Measurements from ENCODE around the gene DNAH12.
"Not testable (repeated sequence)": the region's sequence is repeated elsewhere in the genome, so short reads cannot be mapped to it uniquely, and the experiment has no call there.

DNAH12 gene

GRCh38 chr3:57331078-57331610, 213.0 kb downstream of the DNAH12 start:
- no peak for DNase-seq (ENCODE audit: low read depth in 2 of 2)

DNA sequence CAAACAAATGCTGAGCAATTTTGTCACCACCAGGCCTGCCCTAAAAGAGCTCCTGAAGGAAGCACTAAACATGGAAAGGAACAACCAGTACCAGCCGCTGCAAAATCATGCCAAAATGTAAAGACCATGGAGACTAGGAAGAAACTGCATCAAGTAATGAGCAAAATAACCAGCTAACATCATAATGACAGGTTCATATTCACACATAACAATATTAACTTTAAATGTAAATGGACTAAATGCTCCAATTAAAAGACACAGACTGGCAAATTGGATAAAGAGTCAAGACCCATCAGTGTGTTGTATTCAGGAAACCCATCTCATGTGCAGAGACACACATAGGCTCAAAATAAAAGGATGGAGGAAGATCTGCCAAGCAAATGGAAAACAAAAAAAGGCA, 217.6 kb downstream of the DNAH12 start:
- not testable (repeated sequence) for DNase-seq (ENCODE audit: low read depth in 2 of 2)

GRCh38 chr3:57314204-57314603, 229.9 kb downstream of the DNAH12 start:
- DNase-seq (ENCODE audit: low read depth in 2 of 2): no peak

GRCh38 chr3:57309769-57310360, 234.3 kb downstream of the DNAH12 start:
- DNase-seq (ENCODE audit: low read depth in 2 of 2): no peak

GRCh38 chr3:57303520-57303919, 240.6 kb downstream of the DNAH12 start:
- not testable (repeated sequence) for DNase-seq (ENCODE audit: low read depth in 2 of 2)

GRCh38 chr3:57298041-57298440, 246.1 kb downstream of the DNAH12 start:
- DNase-seq (ENCODE audit: low read depth in 2 of 2): no peak

GRCh38 chr3:57292897-57293526, 251.1 kb downstream of the DNAH12 start:
- DNase-seq (ENCODE audit: low read depth in 2 of 2): no peak

DNA sequence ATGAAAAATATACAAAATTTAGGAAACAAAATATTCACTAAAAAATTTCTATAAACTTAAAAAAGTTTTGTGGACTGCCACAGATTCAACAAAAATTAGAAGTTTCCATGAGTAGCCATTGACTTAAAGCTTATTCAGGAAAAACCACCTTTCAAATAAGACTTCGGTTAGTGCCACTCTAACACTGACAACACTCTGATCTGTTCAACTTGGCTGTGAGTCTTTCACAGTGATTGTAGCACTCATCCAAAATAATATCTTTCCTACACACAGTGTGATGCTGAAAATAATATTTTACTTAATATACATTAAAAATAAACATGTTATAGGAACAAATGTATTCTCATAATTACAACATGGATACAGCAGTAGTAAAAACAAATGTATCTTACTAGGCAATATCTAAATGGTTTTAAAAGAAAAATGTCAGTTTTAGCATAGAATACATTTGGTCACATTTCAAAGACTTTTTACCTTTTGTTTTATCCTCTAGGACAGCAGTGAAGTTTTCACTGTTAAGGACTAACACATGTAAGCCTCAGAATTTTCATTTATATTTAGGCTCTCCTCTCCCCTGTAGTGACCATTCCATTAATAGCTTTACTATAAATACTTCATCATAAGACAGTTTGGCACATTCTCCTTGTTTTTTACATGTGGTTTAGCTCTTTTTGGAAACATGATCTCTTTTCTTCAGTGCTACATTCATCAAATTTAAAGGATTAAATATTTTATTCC, 251.8 kb downstream of the DNAH12 start, which contains the start of gene ASB14:
TSS of gene ASB14 (minus strand) at position 527 of the 738 bp plus-strand sequence. CDS start 652 bp downstream, outside the sequence.
- DNase-seq (ENCODE audit: low read depth in 2 of 2): no peak

DNA sequence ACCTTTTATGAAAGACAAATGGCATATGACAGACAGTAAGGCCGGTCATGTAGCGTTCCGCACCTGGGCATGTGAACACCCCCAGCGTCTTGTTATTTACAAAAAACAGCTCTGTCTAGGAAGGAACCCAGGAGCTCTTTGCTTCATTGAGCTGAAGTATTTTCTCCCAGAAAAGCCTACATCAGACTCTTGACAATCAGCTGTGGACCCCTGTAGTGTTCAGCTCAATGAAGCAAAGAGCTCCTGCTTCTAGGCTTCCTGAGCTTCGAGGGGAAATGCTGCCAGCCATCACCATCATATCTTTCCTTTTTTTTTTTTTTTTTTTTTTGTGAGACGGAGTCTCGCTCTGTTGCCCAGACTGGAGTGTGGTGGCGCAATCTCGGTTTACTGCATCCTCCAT, 255.7 kb downstream of the DNAH12 start:
- no peak for DNase-seq (ENCODE audit: low read depth in 2 of 2)

DNA sequence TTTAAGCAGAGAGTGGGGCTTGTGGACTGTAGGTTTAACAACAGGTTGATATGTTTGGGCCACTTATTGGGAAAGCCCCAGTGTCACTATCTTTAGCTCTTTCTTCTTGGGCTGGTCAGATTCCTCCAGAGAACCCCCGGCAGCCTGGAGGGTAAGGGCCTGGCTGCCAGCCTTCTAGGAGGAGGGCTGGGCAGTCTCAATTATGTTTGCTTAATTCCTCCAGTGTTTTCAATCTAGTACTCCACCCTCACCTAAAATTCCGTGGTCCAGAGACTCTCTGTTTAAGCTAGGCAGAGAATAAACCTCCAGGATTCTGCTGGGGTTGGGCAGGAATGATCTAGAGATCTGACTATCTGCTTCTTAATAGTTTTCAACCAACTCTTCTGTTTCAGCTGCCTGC, 256.9 kb downstream of the DNAH12 start:
- no peak for DNase-seq (ENCODE audit: low read depth in 2 of 2)

- DNase-seq (ENCODE audit: low read depth in 2 of 2): no peak
These were observed 260.8 kb downstream of the DNAH12 start for GRCh38 chr3:57283334-57283733.

- no peak for DNase-seq (ENCODE audit: low read depth in 2 of 2)
These were observed 262.4 kb downstream of the DNAH12 start for GRCh38 chr3:57281715-57282114.

GRCh38 chr3:57279685-57280084, 264.5 kb downstream of the DNAH12 start:
- no peak for DNase-seq (ENCODE audit: low read depth in 2 of 2)

DNA sequence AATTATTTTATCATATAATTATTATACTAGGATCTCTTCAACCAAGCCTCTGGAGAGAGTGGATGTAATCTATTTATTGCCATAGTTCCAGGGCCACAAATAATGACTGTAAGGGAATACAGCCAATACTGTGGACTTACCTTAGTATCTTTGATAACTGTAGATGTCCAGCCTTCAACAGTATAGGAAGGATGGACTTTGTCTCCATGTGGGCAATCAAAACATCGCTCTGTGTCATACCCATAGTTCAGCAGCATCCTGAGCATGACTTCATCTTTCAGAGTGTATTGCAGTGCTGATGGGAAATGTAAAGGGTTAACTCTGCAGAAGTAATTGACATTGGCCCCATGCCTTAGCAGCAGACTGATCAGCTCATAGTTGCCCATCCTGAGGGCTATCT, 265.9 kb downstream of the DNAH12 start:
- DNase-seq (ENCODE audit: low read depth in 2 of 2): no peak

DNA sequence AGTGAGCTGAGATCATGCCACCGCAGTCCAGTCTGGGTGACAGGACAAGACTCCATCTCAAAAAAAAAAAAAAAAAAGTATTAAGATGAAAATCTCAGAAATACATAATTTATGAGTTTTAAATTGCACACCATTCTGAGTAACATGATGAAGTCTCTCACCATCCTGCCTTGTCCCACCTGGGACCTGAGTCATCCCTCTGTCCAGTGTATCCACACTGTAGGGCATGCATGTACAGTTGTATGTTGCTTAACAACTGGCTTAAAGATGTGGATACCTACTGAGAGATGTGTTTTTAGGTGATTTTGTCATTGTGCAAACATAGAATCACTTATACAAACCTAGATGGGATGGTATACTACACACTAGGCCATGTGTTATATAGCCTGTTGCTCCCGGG, 268.8 kb downstream of the DNAH12 start:
- no peak for DNase-seq (ENCODE audit: low read depth in 2 of 2)

GRCh38 chr3:57274845-57275244, 269.3 kb downstream of the DNAH12 start:
- DNase-seq (ENCODE audit: low read depth in 2 of 2): no peak

DNA sequence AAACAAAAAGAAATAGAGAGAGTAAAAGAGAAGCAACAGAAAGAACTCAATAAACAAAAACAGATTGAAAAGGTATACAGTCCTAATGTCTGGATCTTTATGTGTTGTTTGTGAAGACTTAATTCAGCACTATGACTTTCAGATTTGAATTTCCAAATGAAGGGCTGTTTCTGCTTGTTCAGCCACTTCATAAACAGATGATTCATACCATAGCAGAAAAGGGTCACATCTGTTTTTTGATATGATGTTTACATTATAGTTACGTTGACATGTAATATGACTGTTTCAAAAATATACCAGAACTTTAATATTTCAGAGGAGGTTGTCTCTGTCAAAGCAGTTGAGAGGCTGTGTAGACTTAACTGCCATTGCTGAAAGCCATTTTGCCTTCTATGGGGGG, 275.7 kb downstream of the DNAH12 start:
- no peak for DNase-seq (ENCODE audit: low read depth in 2 of 2)

DNA sequence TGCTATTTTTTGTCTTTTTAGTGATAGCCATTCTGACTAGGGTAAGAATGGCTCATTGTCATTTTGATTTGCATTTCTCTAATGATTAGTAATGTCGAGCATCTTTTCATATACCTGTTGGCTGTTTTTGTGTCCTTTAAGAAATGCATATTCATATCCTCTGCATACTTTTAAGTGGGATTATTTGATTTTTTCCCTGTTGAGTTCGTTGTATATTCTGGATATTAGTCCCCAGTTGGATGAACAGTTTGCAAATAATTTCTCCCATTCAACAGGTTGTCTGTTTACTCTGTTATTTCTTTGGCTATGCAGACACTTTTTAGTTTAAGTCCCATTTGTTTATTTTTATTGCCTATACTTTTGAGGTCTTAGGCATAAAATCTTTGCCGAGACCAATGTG, 282.2 kb downstream of the DNAH12 start:
- DNase-seq (ENCODE audit: low read depth in 2 of 2): no peak

DNA sequence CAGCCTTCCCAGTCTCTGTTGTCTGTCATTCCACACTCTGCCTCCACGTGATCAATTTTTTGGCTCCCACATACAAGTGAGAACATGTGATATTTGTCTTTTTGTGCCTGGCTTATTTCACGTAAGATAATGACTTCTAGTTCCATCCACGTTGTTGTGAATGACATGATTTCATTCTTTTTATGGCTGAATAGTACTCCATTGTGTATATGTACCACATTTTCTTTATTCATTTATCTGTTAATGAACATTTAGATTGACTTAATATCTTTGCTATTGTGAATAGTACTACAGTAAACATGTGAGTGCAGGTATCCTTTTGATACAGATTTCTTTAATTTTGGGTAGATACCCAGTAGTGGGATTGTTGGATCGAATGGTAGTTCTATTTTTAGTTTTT, 283.0 kb downstream of the DNAH12 start:
- DNase-seq (ENCODE audit: low read depth in 2 of 2): no peak

DNA sequence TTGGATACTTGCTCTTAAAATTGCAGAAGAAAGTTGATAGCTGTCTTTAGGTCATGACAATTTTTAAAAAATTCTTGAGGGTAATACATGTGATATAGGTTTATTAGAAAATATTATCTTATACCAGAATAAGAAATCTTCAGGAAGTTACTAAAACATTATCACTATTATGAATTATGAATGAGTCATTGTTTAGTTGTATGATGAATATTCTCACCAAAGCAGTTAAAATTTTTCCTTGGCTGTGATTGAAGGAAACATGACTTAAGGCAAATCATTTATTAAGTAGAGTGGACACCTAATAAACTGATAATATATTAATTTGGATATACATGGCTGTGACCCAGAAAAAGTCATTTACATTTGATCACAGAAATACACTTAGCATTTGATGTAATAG, 286.5 kb downstream of the DNAH12 start:
- DNase-seq (ENCODE audit: low read depth in 2 of 2): no peak

- DNase-seq (ENCODE audit: low read depth in 2 of 2): no peak
These were observed 287.3 kb downstream of the DNAH12 start for GRCh38 chr3:57256844-57257243.

- no peak for DNase-seq (ENCODE audit: low read depth in 2 of 2)
These were observed 291.7 kb downstream of the DNAH12 start for GRCh38 chr3:57252404-57252803.

- no peak for DNase-seq (ENCODE audit: low read depth in 2 of 2)
These were observed 299.2 kb downstream of the DNAH12 start for GRCh38 chr3:57244946-57245345.
